OCI-LY7 (cell line): ENCODE measurements around the gene SLC22A4. TPM values are rescaled to one million over a fixed set of nuclear protein-coding genes. Genes with fewer than 3 reads are reported as not detected.

Experiments
- BruUV-seq: library from RNA; stranded (reverse); fragments of 400-500 nt; replicated peaks from 2 replicates; lab custom pipeline; 2021; lab: Mats Ljungman, UMichigan
- CTCF ChIA-PET: fragments of 300-600 bp; sonication (Branson Sonifier 250); formaldehyde crosslinking; loops from one replicate; lab custom pipeline; 2022; ENCODE audit warnings: antibody characterized with exemption; ENCODE audit not compliant: unreplicated experiment; lab: Charles Lee
- POLR2A ChIA-PET: fragments of 300-600 bp; sonication (Branson Sonifier 250); formaldehyde crosslinking; loops from one replicate; lab custom pipeline; 2022; ENCODE audit warnings: antibody characterized with exemption; lab: Charles Lee
- DNase-seq: peaks from one replicate; pipeline ENCODE4 v3.0.0-alpha.2; 2015; ENCODE audit warnings: low spot score
- H2AFZ ChIP-seq: fragments of 200-600 bp; sonication (generic), shearing (Covaris generic); 2 replicates; pipeline ENCODE4 v1.6.1; 2014; ENCODE audit warnings: mild to moderate bottlenecking, antibody characterized with exemption, low read length, moderate library complexity
- H3K27ac ChIP-seq: fragments of 200-600 bp; sonication (generic); 2 replicates; pipeline ENCODE4 v1.5.1; 2014; ENCODE audit warnings: mixed run types, low read depth, mild to moderate bottlenecking, moderate library complexity, low read length, inconsistent platforms; ENCODE audit not compliant: poor library complexity, severe bottlenecking
- H3K36me3 ChIP-seq: fragments of 200-600 bp; sonication (generic); 2 replicates; pipeline ENCODE4 v1.6.1; 2014; ENCODE audit warnings: mild to moderate bottlenecking, antibody characterized with exemption, low read length, moderate library complexity, mixed read lengths; ENCODE audit not compliant: insufficient read depth
- H3K4me1 ChIP-seq: fragments of 200-600 bp; sonication (generic); 2 replicates; pipeline ENCODE4 v1.5.1; 2014; ENCODE audit warnings: mild to moderate bottlenecking, low read length; ENCODE audit not compliant: insufficient read depth, poor library complexity, severe bottlenecking
- H3K4me2 ChIP-seq: fragments of 200-600 bp; sonication (generic); 2 replicates; pipeline ENCODE4 v1.6.1; 2014; ENCODE audit warnings: mild to moderate bottlenecking, low read length
- H3K4me3 ChIP-seq: fragments of 200-600 bp; sonication (generic); 2 replicates; pipeline ENCODE4 v1.5.1; 2014; ENCODE audit warnings: mild to moderate bottlenecking, low read depth, low read length; ENCODE audit not compliant: poor library complexity, severe bottlenecking
- H3K79me2 ChIP-seq: fragments of 200-600 bp; sonication (generic); 2 replicates; pipeline ENCODE4 v1.6.1; 2016; ENCODE audit warnings: low read depth, mild to moderate bottlenecking, low read length, moderate library complexity, mixed read lengths; ENCODE audit not compliant: insufficient read depth
- H3K9me2 ChIP-seq: fragments of 200-600 bp; sonication (generic); 2 replicates; pipeline ENCODE4 v1.6.1; 2016; ENCODE audit warnings: mild to moderate bottlenecking, low read length, mixed read lengths; ENCODE audit not compliant: insufficient read depth
- H3K9me3 ChIP-seq: fragments of 200-600 bp; sonication (generic); 2 replicates; pipeline ENCODE4 v1.6.1; 2014; ENCODE audit warnings: mild to moderate bottlenecking, mixed run types, low read length, mixed read lengths
- H4K20me1 ChIP-seq: fragments of 200-600 bp; sonication (generic); 2 replicates; pipeline ENCODE4 v1.6.1; 2014; ENCODE audit warnings: mild to moderate bottlenecking, antibody characterized with exemption, low read length, moderate library complexity, mixed read lengths; ENCODE audit not compliant: insufficient read depth
- CTCF ChIP-seq: fragments of 200-600 bp; sonication (generic); conservative IDR thresholded peaks from 2 replicates; pipeline ENCODE4 v1.5.1; 2014; ENCODE audit warnings: mild to moderate bottlenecking, antibody characterized with exemption, low read length, moderate library complexity, mixed read lengths
- EZH2phosphoT487 ChIP-seq: fragments of 200-600 bp; sonication (generic); IDR thresholded peaks from 2 replicates; pipeline ENCODE4 v1.6.1; 2018; ENCODE audit warnings: low read depth, borderline replicate concordance, mild to moderate bottlenecking, mixed run types, antibody characterized with exemption, low read length, moderate library complexity, mixed read lengths
- intact Hi-C: fragments of 100-400 bp; cut with micrococcal nuclease; formaldehyde crosslinking; loops from one replicate; pipeline ENCODE4 v1.10.0; 2022; ENCODE audit not compliant: unreplicated experiment
- total RNA-seq, 2 experiments: library from RNA; depleted of rRNA in 1 of 2; stranded (reverse); fragments of >200 nt in 1 of 2; shearing (Covaris generic) in 1 of 2; gene quantifications; 2 replicates each; pipeline ENCODE4 v1.2.3, GENCODE V29; 2014 to 2022

SLC22A4 gene
- total RNA-seq, 2 experiments from 2014 or later, result not detected

GRCh38 chr5:132302413-132302812 is 8.2 kb downstream of the SLC22A4 start:
- Histone ChIP-seq H3K9me2 (no peaks in the 10 kb centered on the region), H3K27ac (no peak overlapping the region), H3K9me3 (no peaks in the 10 kb centered on the region), H3K4me2 (no peak overlapping the region), H3K4me3 (no peak overlapping the region), H3K36me3 (no peaks in the 10 kb centered on the region), H2AFZ (no peak overlapping the region), H3K79me2 (no peaks in the 10 kb centered on the region), H4K20me1 (no peaks in the 10 kb centered on the region), H3K4me1 (no peaks in the 10 kb centered on the region)
- POLR2A ChIA-PET, result no interaction called here
- intact Hi-C loops, result no loop called here
- BruUV-seq, result no TSS peak
- TF ChIP-seq EZH2phosphoT487 (no peak), CTCF (no peak)
- DNase-seq, result no peak
- CTCF ChIA-PET, result no interaction called here

GRCh38 chr5:132303589-132303988 is 9.4 kb downstream of the SLC22A4 start:
- no peak overlapping the region for H2AFZ ChIP-seq
- ChIA-PET POLR2A (interaction anchor here (0.6 to 1.2 kb wide), 3 partner anchors 12 to 31 kb away, joined by 3 to 5 read pairs (median 3); no protein-coding TSS in a partner anchor), CTCF (no interaction called here)
- H4K20me1 ChIP-seq, result no peaks in the 10 kb centered on the region
- no peak overlapping the region for H3K27ac ChIP-seq
- TF ChIP-seq CTCF (no peak), EZH2phosphoT487 (no peak)
- no peak for DNase-seq
- H3K4me1 ChIP-seq, result no peaks in the 10 kb centered on the region
- no peaks in the 10 kb centered on the region for H3K79me2 ChIP-seq
- BruUV-seq, result no TSS peak
- H3K4me2 ChIP-seq, result no peak overlapping the region
- no peaks in the 10 kb centered on the region for H3K9me3 ChIP-seq
- intact Hi-C loops, result no loop called here
- no peaks in the 10 kb centered on the region for H3K36me3 ChIP-seq
- no peaks in the 10 kb centered on the region for H3K9me2 ChIP-seq
- H3K4me3 ChIP-seq, result no peak overlapping the region

- no peaks in the 10 kb centered on the region for H3K9me3 ChIP-seq
- ChIA-PET CTCF (no interaction called here), POLR2A (no interaction called here)
- no peak overlapping the region for H2AFZ ChIP-seq
- no peaks in the 10 kb centered on the region for H3K36me3 ChIP-seq
- H3K4me1 ChIP-seq, result no peaks in the 10 kb centered on the region
- BruUV-seq, result no TSS peak
- no peaks in the 10 kb centered on the region for H3K9me2 ChIP-seq
- no peaks in the 10 kb centered on the region for H3K79me2 ChIP-seq
- H4K20me1 ChIP-seq, result no peaks in the 10 kb centered on the region
- no peak overlapping the region for H3K27ac ChIP-seq
- no peak overlapping the region for H3K4me2 ChIP-seq
- H3K4me3 ChIP-seq, result no peak overlapping the region
- DNase-seq, result no peak
- no peak for TF ChIP-seq EZH2phosphoT487
- TF ChIP-seq CTCF, result no peak
- intact Hi-C loops, result no loop called here
Measured at GRCh38 chr5:132305420-132305819, 11.2 kb downstream of the SLC22A4 start.
